Measurements from ENCODE around the gene FKTN.

FKTN gene

GRCh38 chr9:105672711-105673234 is 114.8 kb downstream of the FKTN start:
- TF ChIP-seq CTCF (IDR thresholded peaks at IDR 0.05) (no peak), ZFX (IDR thresholded peaks at IDR 0.05; ENCODE audit: borderline replicate concordance) (no peak)
- H3K27ac ChIP-seq = peak overlapping the region; percentile 54

GRCh38 chr9:105673850-105674387 is 116.0 kb downstream of the FKTN start:
- 0 out of 2 replicates have a peak overlapping the region, but pooled peaks have one; percentile 54 for H3K27ac ChIP-seq
- no peak for TF ChIP-seq ZFX (IDR thresholded peaks at IDR 0.05; ENCODE audit: borderline replicate concordance)
- TF ChIP-seq CTCF (IDR thresholded peaks at IDR 0.05) = no peak

GRCh38 chr9:105676351-105676923 is 118.5 kb downstream of the FKTN start:
- H3K27ac ChIP-seq = no peak overlapping the region
- TF ChIP-seq CTCF (IDR thresholded peaks at IDR 0.05) = no peak
- no peak for TF ChIP-seq ZFX (IDR thresholded peaks at IDR 0.05; ENCODE audit: borderline replicate concordance)

GRCh38 chr9:105678163-105678562 is 120.2 kb downstream of the FKTN start:
- no peak overlapping the region for H3K27ac ChIP-seq
- TF ChIP-seq CTCF (IDR thresholded peaks at IDR 0.05) = no peak
- TF ChIP-seq ZFX (IDR thresholded peaks at IDR 0.05; ENCODE audit: borderline replicate concordance) = no peak

GRCh38 chr9:105678781-105679180 is 120.8 kb downstream of the FKTN start:
- TF ChIP-seq ZFX (IDR thresholded peaks at IDR 0.05; ENCODE audit: borderline replicate concordance) (no peak), CTCF (IDR thresholded peaks at IDR 0.05) (no peak)
- H3K27ac ChIP-seq = no peak overlapping the region

GRCh38 chr9:105679257-105680022 is 121.5 kb downstream of the FKTN start:
- no peak overlapping the region for H3K27ac ChIP-seq

More at GRCh38 chr9:105679257-105680022, 121.5 kb downstream of the FKTN start:
- no peak for TF ChIP-seq CTCF (IDR thresholded peaks at IDR 0.05)
- no peak for TF ChIP-seq ZFX (IDR thresholded peaks at IDR 0.05; ENCODE audit: borderline replicate concordance)

All from 22Rv1 (cell line).